PC-9 (cell line): Measurements from ENCODE around the gene CD302. TPM values are rescaled to one million over a fixed set of nuclear protein-coding genes. Genes with fewer than 3 reads are reported as not detected.

ENCODE experiments used
- BruUV-seq: library from RNA; stranded (reverse); fragments of 400-500 nt; replicated peaks from 2 replicates; lab custom pipeline; 2021; lab: Mats Ljungman, UMichigan
- CTCF ChIA-PET: fragments of 300-600 bp; sonication (Branson Sonifier 250); formaldehyde crosslinking; loops from one replicate; lab custom pipeline; 2022; ENCODE audit warnings: antibody characterized with exemption; lab: Charles Lee
- POLR2A ChIA-PET: fragments of 300-600 bp; sonication (Branson Sonifier 250); formaldehyde crosslinking; loops from one replicate; lab custom pipeline; 2022; ENCODE audit warnings: antibody characterized with exemption; ENCODE audit not compliant: unreplicated experiment; lab: Charles Lee
- DNase-seq, 2 experiments: peaks; one replicate each; pipeline versions ENCODE4 v3.0.0 to v3.0.0-alpha.2; 2015 to 2022; ENCODE audit warnings: mixed read lengths in 1 of 2
- H2AFZ ChIP-seq: fragments of 200-600 bp; sonication (generic); 2 replicates; pipeline ENCODE4 v1.8.1; 2017; ENCODE audit warnings: antibody characterized with exemption
- H3F3A ChIP-seq: fragments of 200-600 bp; sonication (generic); 2 replicates; pipeline ENCODE4 v1.8.1; 2017; ENCODE audit warnings: antibody characterized with exemption, mild to moderate bottlenecking, low read depth; ENCODE audit not compliant: insufficient read depth
- H3K27ac ChIP-seq: fragments of 200-600 bp; sonication (generic); 2 replicates; pipeline ENCODE4 v1.6.1; 2016; ENCODE audit warnings: mixed run types
- H3K27me3 ChIP-seq: fragments of 200-600 bp; sonication (generic); 2 replicates; pipeline ENCODE4 v1.6.1; 2016; ENCODE audit warnings: low read depth, mixed run types; ENCODE audit not compliant: insufficient read depth
- H3K36me3 ChIP-seq: fragments of 200-600 bp; sonication (generic); 2 replicates; pipeline ENCODE4 v1.6.1; 2016; ENCODE audit warnings: low read depth, mixed run types
- H3K4me1 ChIP-seq: fragments of 200-600 bp; sonication (generic); replicated peaks from 2 replicates; pipeline ENCODE4 v1.6.1; 2016; ENCODE audit warnings: mixed run types; ENCODE audit not compliant: insufficient read depth
- H3K4me2 ChIP-seq: fragments of 200-600 bp; sonication (generic); 2 replicates; pipeline ENCODE4 v1.6.1; 2017; ENCODE audit warnings: mixed run types
- H3K4me3 ChIP-seq: fragments of 200-600 bp; sonication (generic); 2 replicates; pipeline ENCODE4 v1.6.1; 2016; ENCODE audit warnings: mixed run types
- H3K79me2 ChIP-seq: fragments of 200-600 bp; sonication (generic); 2 replicates; pipeline ENCODE4 v1.6.1; 2017; ENCODE audit warnings: low read depth, mixed run types
- H3K9me2 ChIP-seq: fragments of 200-600 bp; sonication (generic); 2 replicates; pipeline ENCODE4 v1.8.1; 2017; ENCODE audit warnings: mild to moderate bottlenecking; ENCODE audit not compliant: insufficient read depth
- H3K9me3 ChIP-seq: fragments of 200-600 bp; sonication (generic); 2 replicates; pipeline ENCODE4 v1.8.1; 2016; ENCODE audit warnings: low read depth; ENCODE audit not compliant: insufficient read depth
- H4K20me1 ChIP-seq: fragments of 200-600 bp; sonication (generic); 2 replicates; pipeline ENCODE4 v1.8.1; 2017; ENCODE audit not compliant: insufficient read depth
- CTCF ChIP-seq: fragments of 200-600 bp; sonication (generic); conservative IDR thresholded peaks from 2 replicates; pipeline ENCODE4 v1.6.1; 2017; ENCODE audit warnings: mixed run types, antibody characterized with exemption, mild to moderate bottlenecking, moderate library complexity
- EZH2 ChIP-seq: fragments of 200-600 bp; sonication (generic); IDR thresholded peaks from 2 replicates; pipeline ENCODE4 v1.8.0; 2017; ENCODE audit warnings: antibody characterized with exemption, low read depth
- intact Hi-C: fragments of 100-400 bp; cut with micrococcal nuclease; formaldehyde crosslinking; loops from one replicate; pipeline ENCODE4 v1.10.0; 2022; ENCODE audit not compliant: unreplicated experiment
- total RNA-seq: library from RNA; stranded (reverse); gene quantifications from 2 replicates; pipeline ENCODE4 v1.2.3, GENCODE V29; 2021

Gene CD302
- total RNA-seq, 1 experiment from 2014 or later: 2.6 TPM

GRCh38 chr2:159769147-159769546 lies 28.9 kb downstream of the CD302 start:
- H3K27me3 ChIP-seq: no peaks in the 10 kb centered on the region
- BruUV-seq: no TSS peak

GRCh38 chr2:159762075-159762474 lies 35.9 kb downstream of the CD302 start:
- Histone ChIP-seq H2AFZ (no peak overlapping the region), H3K27me3 (no peaks in the 10 kb centered on the region), H4K20me1 (0 out of 2 replicates have a peak, but pooled peaks cover 4% of the 10 kb centered on the region), H3K9me2 (no peaks in the 10 kb centered on the region), H3K4me1 (no peaks in the 10 kb centered on the region), H3K9me3 (no peaks in the 10 kb centered on the region), H3K27ac (no peak overlapping the region), H3F3A (0 out of 2 replicates have a peak, but pooled peaks cover under 1% of the 10 kb centered on the region), H3K4me3 (no peak overlapping the region), H3K36me3 (peaks cover 43% of the 10 kb centered on the region), H3K79me2 (peaks cover 18% of the 10 kb centered on the region), H3K4me2 (no peak overlapping the region)
- DNase-seq: no peak
- no TSS peak for BruUV-seq
- no peak for TF ChIP-seq CTCF
- no peak for TF ChIP-seq EZH2
- POLR2A ChIA-PET: no interaction called here
- CTCF ChIA-PET: no interaction called here
- intact Hi-C loops: no loop called here

More at GRCh38 chr2:159769147-159769546, 28.9 kb downstream of the CD302 start:
- H3K9me3 ChIP-seq: no peaks in the 10 kb centered on the region
- no peaks in the 10 kb centered on the region for H3K4me1 ChIP-seq
- H4K20me1 ChIP-seq: no peaks in the 10 kb centered on the region
- no peak overlapping the region for H3K27ac ChIP-seq
- no peak overlapping the region for H3K4me2 ChIP-seq
- no peak for DNase-seq
- H3K36me3 ChIP-seq: peaks cover 16% of the 10 kb centered on the region; the same call in 1 of the 2 replicates
- no peaks in the 10 kb centered on the region for H3K9me2 ChIP-seq
- H3K4me3 ChIP-seq: no peak overlapping the region
- ChIA-PET POLR2A (no interaction called here), CTCF (no interaction called here)
- no peaks in the 10 kb centered on the region for H3K79me2 ChIP-seq
- H2AFZ ChIP-seq: no peak overlapping the region
- peaks cover 6% of the 10 kb centered on the region; the same call in 1 of the 2 replicates for H3F3A ChIP-seq
- intact Hi-C loops: no loop called here
- TF ChIP-seq CTCF: no peak
- TF ChIP-seq EZH2: no peak

GRCh38 chr2:159760326-159760725 lies 37.7 kb downstream of the CD302 start:
- ChIA-PET CTCF (no interaction called here), POLR2A (no interaction called here)
- DNase-seq: no peak
- Histone ChIP-seq H3K27me3 (no peaks in the 10 kb centered on the region), H3K9me3 (no peaks in the 10 kb centered on the region), H3F3A (peaks cover 3% of the 10 kb centered on the region; the same call in 1 of the 2 replicates), H4K20me1 (0 out of 2 replicates have a peak, but pooled peaks cover 8% of the 10 kb centered on the region), H3K79me2 (peaks cover 23% of the 10 kb centered on the region), H3K36me3 (peaks cover 27% of the 10 kb centered on the region), H3K4me2 (no peak overlapping the region), H3K27ac (no peak overlapping the region), H3K9me2 (no peaks in the 10 kb centered on the region), H3K4me1 (peaks cover 8% of the 10 kb centered on the region; the same call in 1 of the 2 replicates), H3K4me3 (no peak overlapping the region), H2AFZ (no peak overlapping the region)
- TF ChIP-seq EZH2 (no peak), CTCF (no peak)
- intact Hi-C loops: no loop called here
- BruUV-seq: no TSS peak
